Activated CD4-positive, alpha-beta T cell treated with anti-CD3 and anti-CD28 coated beads for 36 hours (primary cell): ENCODE measurements around the gene SSBP2. TPM values are rescaled to one million over a fixed set of nuclear protein-coding genes. Genes with fewer than 3 reads are reported as not detected.
A peak's percentile ranks its signal among the peaks of the same experiment; 100 is the strongest.

ENCODE experiments used
- ATAC-seq: fragments of 200-7000 bp; cut with Tn5 transposase; one replicate; pipeline ENCODE4 v1.10.0; 2021; ENCODE audit warnings: mild to moderate bottlenecking, moderate library complexity
- CTCF ChIA-PET: fragments of 350-600 bp; sonication (Branson Sonifier 250); formaldehyde crosslinking; loops from one replicate; lab custom pipeline; 2021; ENCODE audit warnings: antibody characterized with exemption; lab: Charles Lee
- POLR2A ChIA-PET: fragments of 350-600 bp; sonication (Branson Sonifier 250); formaldehyde crosslinking; loops from one replicate; lab custom pipeline; 2021; ENCODE audit warnings: antibody characterized with exemption, inconsistent platforms; lab: Charles Lee
- DNase-seq: peaks from one replicate; pipeline ENCODE4 v3.0.0-alpha.2; 2020
- H3K27ac Mint-ChIP-seq: one replicate; pipeline ENCODE4 v1.8.0; 2021; ENCODE audit warnings: mixed read lengths
- H3K27me3 Mint-ChIP-seq: one replicate; pipeline ENCODE4 v1.8.0; 2021; ENCODE audit warnings: mixed read lengths
- H3K36me3 Mint-ChIP-seq: one replicate; pipeline ENCODE4 v1.8.0; 2021; ENCODE audit warnings: low read depth, mixed read lengths
- H3K4me1 Mint-ChIP-seq: one replicate; pipeline ENCODE4 v1.8.0; 2021; ENCODE audit warnings: mixed read lengths
- H3K4me3 Mint-ChIP-seq: one replicate; pipeline ENCODE4 v1.8.0; 2021; ENCODE audit warnings: mild to moderate bottlenecking, moderate library complexity, mixed read lengths
- H3K9me3 Mint-ChIP-seq: one replicate; pipeline ENCODE4 v1.8.0; 2021; ENCODE audit warnings: low read depth, mixed read lengths
- intact Hi-C, 2 experiments: fragments of 100-400 bp; cut with DNase I in 1 of 2; cut with micrococcal nuclease in 1 of 2; formaldehyde crosslinking; loops; one replicate each; pipeline versions ENCODE4 v1.14.2 to v1.15.1; 2022 to 2024; cut with DNase I, micrococcal nuclease
- total RNA-seq, 2 experiments: library from RNA; stranded (reverse); gene quantifications; one replicate each; pipeline ENCODE4 v1.2.3, GENCODE V29; 2021

The SSBP2 gene
- total RNA-seq, 2 experiments from 2014 or later: 16.9 to 21.4 TPM

DNA sequence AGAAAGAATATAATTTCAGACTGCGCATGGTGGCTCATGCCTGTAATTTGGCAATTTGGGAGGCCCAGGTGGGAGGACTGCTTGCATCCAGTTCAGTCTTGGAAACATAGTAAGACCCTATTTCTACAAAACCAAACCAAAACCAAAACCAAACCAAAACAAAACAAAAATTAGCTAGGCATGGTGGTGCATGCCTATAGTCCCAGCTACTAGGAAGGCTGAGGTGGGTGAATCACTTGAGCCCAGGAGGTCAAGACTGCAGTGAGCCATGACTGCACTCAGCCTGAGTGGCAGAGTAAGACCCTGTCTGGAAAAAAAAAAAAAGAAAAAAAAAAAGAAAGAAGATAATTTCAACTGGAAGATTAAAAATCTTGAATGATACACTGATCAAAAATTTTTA, 220.0 kb downstream of the SSBP2 start:
- intact Hi-C loops: no loop called here
- ATAC-seq (no peak), DNase-seq (no peak)
- Mint-ChIP-seq H3K4me1 (peaks cover 39% of the 10 kb centered on the region), H3K27me3 (no peaks in the 10 kb centered on the region), H3K4me3 (no peak overlapping the region), H3K9me3 (no peaks in the 10 kb centered on the region), H3K27ac (no peak overlapping the region), H3K36me3 (peaks cover 3% of the 10 kb centered on the region)
- CTCF ChIA-PET: no interaction called here
- POLR2A ChIA-PET: no interaction called here

DNA sequence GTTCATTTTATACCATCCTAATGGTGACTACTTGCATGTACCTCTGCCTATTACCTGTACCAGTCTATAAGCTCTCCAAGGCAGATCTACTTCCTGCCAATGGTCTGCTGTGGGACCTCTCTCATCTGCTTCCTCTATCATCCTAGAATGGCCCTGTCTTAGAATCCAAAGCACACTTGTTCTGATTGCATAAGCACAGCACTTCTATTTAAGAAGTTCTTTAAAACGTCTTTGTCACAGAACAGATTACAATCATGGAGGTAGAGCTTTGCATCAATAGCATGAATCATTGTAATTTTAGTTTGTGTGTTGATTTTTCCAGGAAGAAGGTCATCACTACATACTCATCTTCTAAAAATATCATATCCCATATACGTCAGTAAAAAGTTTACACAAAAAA, 225.2 kb downstream of the SSBP2 start:
- ChIA-PET CTCF (interaction anchor here (0.6 to 0.8 kb wide), 2 partner anchors 19 to 311 kb away, joined by 3 to 4 read pairs; no protein-coding TSS in a partner anchor), POLR2A (no interaction called here)
- Mint-ChIP-seq H3K27ac (peak overlapping the region; percentile 72), H3K27me3 (no peaks in the 10 kb centered on the region), H3K4me1 (peaks cover 27% of the 10 kb centered on the region), H3K9me3 (no peaks in the 10 kb centered on the region), H3K36me3 (peaks cover 3% of the 10 kb centered on the region), H3K4me3 (no peak overlapping the region)
- peak; percentile 87 for ATAC-seq
- intact Hi-C loops: no loop called here
- no peak for DNase-seq

DNA sequence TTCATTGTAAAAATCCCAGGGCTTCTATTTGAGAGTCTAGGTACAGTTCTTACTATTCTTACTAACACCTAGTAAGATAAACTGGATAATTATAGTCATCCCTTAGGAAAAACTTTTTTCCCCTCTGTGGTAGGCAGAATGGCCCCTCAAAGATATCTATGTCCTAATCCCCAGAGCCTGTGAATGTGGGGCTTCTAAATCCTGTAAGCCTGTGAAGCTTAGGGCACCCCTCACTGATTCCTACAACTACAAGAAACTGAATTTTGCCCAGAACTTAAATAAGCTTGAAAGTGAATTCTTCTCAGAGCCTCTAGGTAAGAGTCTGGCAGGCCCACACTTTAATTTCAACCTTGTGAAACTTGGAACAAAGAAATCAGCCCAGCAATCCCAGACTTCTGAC, 226.9 kb downstream of the SSBP2 start:
- POLR2A ChIA-PET: no interaction called here
- no peaks in the 10 kb centered on the region for H3K27me3 Mint-ChIP-seq
- CTCF ChIA-PET: interaction anchor here (1.0 to 2.2 kb wide), 3 partner anchors 12 to 702 kb away, joined by 3 to 6 read pairs (median 4); no protein-coding TSS in a partner anchor
- no peaks in the 10 kb centered on the region for H3K36me3 Mint-ChIP-seq
- DNase-seq: no peak
- no peak overlapping the region for H3K4me3 Mint-ChIP-seq
- intact Hi-C loops: no loop called here
- H3K27ac Mint-ChIP-seq: peak overlapping the region; percentile 5
- ATAC-seq: no peak
- H3K4me1 Mint-ChIP-seq: peaks cover 23% of the 10 kb centered on the region
- H3K9me3 Mint-ChIP-seq: no peaks in the 10 kb centered on the region

DNA sequence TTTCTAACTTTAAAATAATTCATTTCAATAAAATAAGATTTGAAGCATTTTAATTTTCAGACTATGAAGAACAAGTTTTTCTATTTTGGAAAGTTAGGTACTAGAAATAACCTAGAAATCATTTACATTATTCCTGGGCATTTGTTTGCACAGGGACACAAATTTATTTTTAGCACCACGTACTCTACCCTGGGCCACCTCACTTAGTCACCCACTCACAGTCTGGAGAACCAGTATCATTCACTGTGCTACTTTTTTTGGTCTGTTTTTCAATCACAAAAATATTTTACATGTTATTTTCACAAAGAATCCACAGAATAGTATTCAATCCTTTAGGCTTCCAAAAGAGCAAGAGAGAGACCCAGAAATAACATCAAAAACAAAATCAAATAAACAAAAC, 228.3 kb downstream of the SSBP2 start:
- peaks cover 21% of the 10 kb centered on the region for H3K4me1 Mint-ChIP-seq
- ATAC-seq: no peak
- no peaks in the 10 kb centered on the region for H3K36me3 Mint-ChIP-seq
- no peaks in the 10 kb centered on the region for H3K9me3 Mint-ChIP-seq
- DNase-seq: no peak
- H3K27me3 Mint-ChIP-seq: no peaks in the 10 kb centered on the region
- H3K27ac Mint-ChIP-seq: no peak overlapping the region
- ChIA-PET POLR2A (no interaction called here), CTCF (interaction anchor here (0.7 to 2.2 kb wide), 2 partner anchors 11 to 37 kb away, joined by 3 to 4 read pairs; no protein-coding TSS in a partner anchor)
- intact Hi-C loops: no loop called here
- no peak overlapping the region for H3K4me3 Mint-ChIP-seq

DNA sequence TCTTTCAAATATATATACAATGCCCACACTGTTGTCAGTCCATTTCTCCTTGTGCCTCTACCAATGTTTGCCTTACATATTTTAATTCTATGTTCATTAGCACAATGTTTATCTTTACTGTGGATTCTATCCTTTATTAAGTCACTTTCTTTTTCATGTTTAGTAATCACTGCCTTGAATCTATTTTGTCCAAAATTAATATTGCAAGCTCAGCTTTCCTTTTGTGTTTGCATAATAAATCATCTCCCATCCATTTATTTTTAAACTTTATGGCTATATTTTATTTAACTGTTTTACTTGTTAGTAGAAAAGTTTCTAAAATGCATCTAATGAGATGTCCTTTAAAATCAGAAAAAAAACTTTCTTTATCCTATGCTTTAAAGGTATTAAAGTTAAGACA, 230.1 kb downstream of the SSBP2 start:
- H3K27me3 Mint-ChIP-seq: no peaks in the 10 kb centered on the region
- H3K9me3 Mint-ChIP-seq: no peaks in the 10 kb centered on the region
- no peaks in the 10 kb centered on the region for H3K36me3 Mint-ChIP-seq
- POLR2A ChIA-PET: no interaction called here
- no peak overlapping the region for H3K4me3 Mint-ChIP-seq
- ATAC-seq (no peak), DNase-seq (no peak)
- intact Hi-C loops: no loop called here
- peaks cover 16% of the 10 kb centered on the region for H3K4me1 Mint-ChIP-seq
- CTCF ChIA-PET: interaction anchor here (0.7 to 0.8 kb wide), 2 partner anchors 14 to 219 kb away, joined by 3 read pairs; no protein-coding TSS in a partner anchor
- no peak overlapping the region for H3K27ac Mint-ChIP-seq

DNA sequence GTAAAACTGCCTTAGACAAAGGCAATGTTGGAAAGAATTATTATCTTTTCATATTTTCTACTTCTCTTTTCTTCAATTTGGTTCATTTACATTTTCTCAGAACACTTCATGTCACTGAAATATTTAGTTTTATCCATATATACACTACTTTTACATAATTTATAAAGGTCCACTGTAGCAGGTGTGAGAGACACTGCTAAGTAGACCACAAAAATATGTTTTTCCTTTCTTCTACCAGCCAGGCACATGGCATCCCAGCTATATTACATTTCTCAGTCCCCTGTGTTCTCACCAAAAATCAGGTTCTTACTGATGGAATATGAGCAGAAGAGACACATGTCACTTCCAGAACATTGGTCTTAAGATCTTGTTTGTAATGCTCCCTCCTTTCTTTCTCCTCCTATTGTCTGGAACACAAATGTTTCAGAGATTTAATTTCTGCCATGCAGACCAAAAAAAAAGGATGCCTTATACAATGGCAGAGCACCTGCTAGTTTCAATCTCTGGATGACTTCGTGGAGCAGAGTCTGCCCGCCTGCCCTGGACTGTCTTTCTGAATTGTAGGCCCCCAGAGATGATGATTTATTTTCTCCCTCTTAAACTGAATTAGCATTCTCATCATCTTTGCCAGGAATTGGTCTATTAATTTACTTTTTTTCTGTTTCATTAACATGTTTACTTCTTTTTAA, 231.5 kb downstream of the SSBP2 start:
- intact Hi-C loops: no loop called here
- POLR2A ChIA-PET: no interaction called here
- Mint-ChIP-seq H3K4me3 (no peak overlapping the region), H3K9me3 (no peaks in the 10 kb centered on the region), H3K27ac (no peak overlapping the region), H3K36me3 (no peaks in the 10 kb centered on the region), H3K4me1 (peaks cover 6% of the 10 kb centered on the region), H3K27me3 (no peaks in the 10 kb centered on the region)
- ATAC-seq (no peak), DNase-seq (no peak)
- CTCF ChIA-PET: interaction anchor here (0.5 kb wide), 1 partner anchor 308 kb away, joined by 3 read pairs; no protein-coding TSS in a partner anchor

DNA sequence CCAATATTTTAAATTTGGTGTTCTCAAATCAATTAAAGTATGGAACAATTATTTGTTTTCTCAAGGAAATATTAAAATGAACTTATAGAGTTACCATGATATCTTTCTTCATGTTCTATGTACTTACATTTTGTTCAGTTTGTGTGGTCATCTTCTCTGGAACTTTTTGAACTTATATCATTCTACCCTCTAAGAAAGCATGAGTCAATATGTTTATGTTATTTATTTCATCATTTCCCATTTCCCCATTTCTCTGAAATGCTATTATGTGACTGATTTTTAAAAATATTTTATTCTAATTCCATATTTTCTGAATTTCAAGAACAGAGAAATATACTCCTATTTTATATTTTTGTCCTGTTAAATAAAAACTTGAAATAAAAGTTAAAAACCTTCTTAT, 233.4 kb downstream of the SSBP2 start:
- no peaks in the 10 kb centered on the region for H3K27me3 Mint-ChIP-seq
- intact Hi-C loops: no loop called here
- no peaks in the 10 kb centered on the region for H3K36me3 Mint-ChIP-seq
- H3K27ac Mint-ChIP-seq: no peak overlapping the region
- ChIA-PET POLR2A (no interaction called here), CTCF (no interaction called here)
- H3K4me3 Mint-ChIP-seq: no peak overlapping the region
- no peaks in the 10 kb centered on the region for H3K9me3 Mint-ChIP-seq
- peaks cover 3% of the 10 kb centered on the region for H3K4me1 Mint-ChIP-seq
- no peak for DNase-seq
- no peak for ATAC-seq

DNA sequence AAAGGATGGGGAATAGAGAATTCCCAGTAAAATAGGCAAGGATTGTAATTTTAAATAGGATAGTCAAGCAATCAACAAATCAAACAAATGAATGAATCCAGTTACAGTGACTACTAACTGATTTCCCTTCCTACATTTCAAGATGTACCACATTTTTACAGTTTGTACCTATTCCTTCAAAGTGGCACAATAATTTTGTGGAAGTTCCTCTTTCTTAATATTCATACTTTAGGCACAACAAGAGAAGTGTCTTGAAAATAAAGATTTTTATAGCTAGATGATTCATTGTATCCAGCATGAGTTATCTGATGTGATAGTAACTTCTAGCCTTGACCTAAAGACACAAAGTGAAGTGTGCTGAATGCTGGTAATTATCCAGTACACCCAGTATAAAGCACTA, 234.8 kb downstream of the SSBP2 start:
- H3K9me3 Mint-ChIP-seq: no peaks in the 10 kb centered on the region
- intact Hi-C loops: no loop called here

DNA sequence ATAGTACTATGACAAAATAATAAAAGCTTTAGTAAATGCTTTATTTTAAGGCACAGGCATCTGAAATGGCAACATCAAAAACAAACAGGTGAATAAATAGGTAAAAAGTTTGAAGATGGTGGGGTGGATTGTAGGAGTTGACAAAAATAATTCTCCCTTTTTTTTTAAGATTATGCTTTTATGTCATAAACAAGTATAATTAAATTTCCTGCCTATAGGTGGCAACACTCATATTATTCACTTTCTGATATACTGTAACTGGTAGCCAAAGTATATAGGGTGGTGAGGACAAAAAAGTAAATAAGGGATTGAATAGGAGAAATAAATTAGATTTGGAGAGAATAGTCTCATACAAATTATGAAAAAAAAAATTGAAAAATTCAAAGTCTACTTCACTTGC, 236.9 kb downstream of the SSBP2 start:
- intact Hi-C loops: loop anchor here in 1 of 2 experiments (2.0 kb wide), 1 partner anchor 325 kb away; no protein-coding TSS in a partner anchor
- no peak for DNase-seq
- Mint-ChIP-seq H3K36me3 (no peaks in the 10 kb centered on the region), H3K4me1 (no peaks in the 10 kb centered on the region), H3K27ac (no peak overlapping the region), H3K27me3 (no peaks in the 10 kb centered on the region), H3K9me3 (no peaks in the 10 kb centered on the region), H3K4me3 (no peak overlapping the region)
- ATAC-seq: peak; percentile 51
- ChIA-PET POLR2A (no interaction called here), CTCF (interaction anchor here (0.7 kb wide), 3 partner anchors 21 to 644 kb away, joined by 3 to 4 read pairs (median 4); no protein-coding TSS in a partner anchor)

More for the DNA sequence above, 234.8 kb downstream of the SSBP2 start:
- ATAC-seq (no peak), DNase-seq (no peak)
- Mint-ChIP-seq H3K4me1 (peaks cover 3% of the 10 kb centered on the region), H3K27ac (no peak overlapping the region), H3K27me3 (no peaks in the 10 kb centered on the region), H3K36me3 (no peaks in the 10 kb centered on the region), H3K4me3 (no peak overlapping the region)
- ChIA-PET POLR2A (no interaction called here), CTCF (interaction anchor here (0.6 to 1.0 kb wide), 2 partner anchors 11 to 243 kb away, joined by 3 read pairs; no protein-coding TSS in a partner anchor)

DNA sequence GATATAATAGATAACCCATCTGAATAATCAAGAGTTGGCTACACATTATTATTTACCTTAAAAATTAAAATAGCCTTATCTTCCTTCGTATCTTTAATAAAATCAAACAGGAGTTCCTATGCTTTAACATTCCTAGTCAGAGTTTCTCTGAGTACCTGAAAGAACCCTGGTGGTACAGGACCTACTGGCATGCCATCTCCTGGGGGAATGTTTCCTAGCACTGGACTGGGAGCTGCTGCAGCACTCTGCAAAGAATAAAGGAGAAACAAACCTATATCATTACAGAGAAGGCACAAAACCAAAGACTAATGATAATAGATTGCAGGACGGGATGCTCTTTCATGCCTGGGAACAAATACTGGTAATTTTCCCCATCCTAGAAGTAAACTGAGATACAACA, 237.4 kb downstream of the SSBP2 start:
- DNase-seq (no peak), ATAC-seq (no peak)
- no peak overlapping the region for H3K27ac Mint-ChIP-seq
- H3K27me3 Mint-ChIP-seq: no peaks in the 10 kb centered on the region
- no peaks in the 10 kb centered on the region for H3K9me3 Mint-ChIP-seq
- H3K4me3 Mint-ChIP-seq: no peak overlapping the region
- H3K36me3 Mint-ChIP-seq: no peaks in the 10 kb centered on the region
- intact Hi-C loops: no loop called here
- ChIA-PET POLR2A (no interaction called here), CTCF (interaction anchor here (0.7 kb wide), 3 partner anchors 20 to 645 kb away, joined by 3 to 4 read pairs (median 4); no protein-coding TSS in a partner anchor)
- no peaks in the 10 kb centered on the region for H3K4me1 Mint-ChIP-seq

DNA sequence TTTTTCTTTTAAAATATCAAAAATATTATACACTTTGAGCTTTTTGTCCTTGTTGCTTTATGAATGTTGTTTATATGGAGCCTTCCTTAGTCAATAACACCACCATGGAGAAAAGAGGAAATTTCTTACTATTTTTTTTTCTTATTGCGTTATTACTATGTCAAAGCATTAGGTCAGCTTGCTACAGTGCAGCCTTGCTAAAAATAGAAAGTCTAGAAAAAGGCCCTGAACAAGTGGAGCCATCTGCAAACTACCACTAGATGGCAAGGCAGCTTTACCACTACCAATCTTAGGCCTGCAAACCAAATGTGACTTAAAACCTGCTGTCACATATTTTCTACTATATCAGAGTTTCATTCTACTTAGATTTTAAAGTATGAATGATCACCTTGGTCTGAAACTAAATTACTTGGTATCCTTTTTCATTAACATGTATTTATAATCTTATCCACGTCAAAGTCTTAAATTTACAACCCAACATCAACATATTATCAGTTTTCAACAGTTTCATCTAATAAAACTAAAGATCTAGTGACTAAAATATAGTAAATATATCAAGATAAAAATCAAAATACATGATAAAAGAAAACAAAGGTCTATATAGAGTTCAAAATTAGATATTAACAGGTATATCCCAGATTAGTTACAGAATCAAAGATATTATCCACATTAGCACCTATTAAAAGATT, 243.9 kb downstream of the SSBP2 start:
- POLR2A ChIA-PET: interaction anchor here (0.7 kb wide), 1 partner anchor 37 kb away, joined by 3 read pairs; no protein-coding TSS in a partner anchor
- DNase-seq (peak; percentile 52), ATAC-seq (peak; percentile 100)
- no peaks in the 10 kb centered on the region for H3K9me3 Mint-ChIP-seq
- peaks cover 7% of the 10 kb centered on the region for H3K36me3 Mint-ChIP-seq
- H3K27me3 Mint-ChIP-seq: no peaks in the 10 kb centered on the region
- no peak overlapping the region for H3K4me3 Mint-ChIP-seq
- no peak overlapping the region for H3K27ac Mint-ChIP-seq
- no peaks in the 10 kb centered on the region for H3K4me1 Mint-ChIP-seq
- intact Hi-C loops: loop anchor here (1.0 to 5.0 kb wide), 8 partner anchors 244 to 718 kb away; partner anchors contain the start of genes SSBP2 (in 2 of the 2) and ATG10 (in 1 of the 2)
- CTCF ChIA-PET: interaction anchor here (0.6 to 3.9 kb wide), 10 partner anchors 10 to 717 kb away, joined by 3 to 24 read pairs (median 4); no protein-coding TSS in a partner anchor
